Kidney (tissue), 14 donors: ENCODE results near the gene GPR85. TPM values are rescaled to one million over a fixed set of nuclear protein-coding genes. Genes with fewer than 3 reads are reported as not detected.

Experiments
- DNase-seq, 5 donors: peaks; one replicate each; pipeline ENCODE4 v3.0.0-alpha.2; 2013 to 2020
- FAIRE-seq: peaks from 2 replicates; lab custom pipeline; 2012; peaks lifted over from hg19 to GRCh38; lab: Jason Lieb, UNC
- H3K27ac ChIP-seq, 2 donors: one replicate each; pipeline ENCODE4 v1.7.0; 2013; ENCODE audit warnings: low read depth in 2 of 2, low read length in 2 of 2, inconsistent platforms in 1 of 2
- H3K27me3 ChIP-seq: one replicate; pipeline ENCODE4 v1.7.1; 2013; ENCODE audit warnings: low read length, inconsistent platforms; ENCODE audit not compliant: control insufficient read depth, insufficient read depth
- H3K36me3 ChIP-seq, 3 donors: one replicate each; pipeline versions ENCODE4 v1.7.0 to v1.7.1; 2013; ENCODE audit warnings: low read length in 3 of 3, control low read depth in 1 of 3, inconsistent platforms in 1 of 3; ENCODE audit not compliant: insufficient read depth in 3 of 3, control insufficient read depth in 2 of 3
- H3K4me1 ChIP-seq, 3 donors: one replicate each; pipeline versions ENCODE4 v1.7.0 to v1.7.1; 2013; ENCODE audit warnings: low read length in 3 of 3, inconsistent platforms in 1 of 3, low read depth in 1 of 3; ENCODE audit not compliant: control insufficient read depth in 2 of 3, insufficient read depth in 2 of 3
- H3K4me3 ChIP-seq, 3 donors: one replicate each; pipeline versions ENCODE4 v1.7.0 to v1.8.1; 2013; ENCODE audit warnings: low read length in 3 of 3, control low read depth in 1 of 3, inconsistent platforms in 1 of 3
- H3K9ac ChIP-seq, 3 donors: one replicate each; pipeline versions ENCODE4 v1.7.0 to v1.7.1; 2013; ENCODE audit warnings: low read length in 3 of 3, control low read depth in 1 of 3, inconsistent platforms in 1 of 3
- H3K9me3 ChIP-seq, 3 donors: one replicate each; pipeline versions ENCODE4 v1.7.0 to v1.7.1; 2013; ENCODE audit warnings: low read length in 3 of 3, control low read depth in 1 of 3, inconsistent platforms in 1 of 3; ENCODE audit not compliant: control insufficient read depth in 2 of 3, insufficient read depth in 1 of 3
- CTCF ChIP-seq: IDR thresholded peaks from 3 replicates; pipeline ENCODE4 v1.5.1; 2012; ENCODE audit warnings: mild to moderate bottlenecking, moderate library complexity, borderline replicate concordance; ENCODE audit not compliant: insufficient read depth; ENCODE audit errors: extremely low read depth
- intact Hi-C: fragments of 100-400 bp; cut with DNase I; formaldehyde crosslinking; loops from one replicate; pipeline ENCODE4 v1.11.1; 2022
- polyA plus RNA-seq: library from polyadenylated mRNA; stranded (reverse); fragments of 350-450 nt; fragmentation: Illumina TruSeq; extraction: RNeasy Lipid Tissue Mini Kit (QIAGEN cat#74804); gene quantifications from one replicate; pipeline ENCODE4 v1.2.3, GENCODE V29; 2014; ENCODE audit warnings: low read depth, low replicate concordance; ENCODE audit not compliant: insufficient read depth
- total RNA-seq: library from RNA; stranded (reverse); fragmentation: NEBNext Ultra II Directional; extraction: Animal tissue kit (Norgen Biotek cat#: 25700); gene quantifications from one replicate; pipeline ENCODE4 v1.2.1, GENCODE V29; 2021
- donor health status: control.
- donor health status: control.
- donor health status: control.
- donor health status: control.
- donor health status: control.
- donor health status: DM: yes; HTN: yes; CAD: no.
- donor health status: Normal renal cell carcinoma (clear cell type).

The GPR85 gene
- total and polyA plus RNA-seq, 2 donors from 2014 or later: 0.31 to 0.65 TPM

GRCh38 chr7:113083816-113084495, 2.7 kb downstream of the GPR85 start:
- Histone ChIP-seq H3K36me3 (no peaks in the 10 kb centered on the region), H3K27me3 (no peaks in the 10 kb centered on the region), H3K27ac (no peak overlapping the region), H3K4me1 (peaks cover 0 to 6% (median 0%) of the 10 kb centered on the region in 3 donors), H3K4me3 (no peak overlapping the region), H3K9ac (no peak overlapping the region), H3K9me3 (no peaks in the 10 kb centered on the region)
- no peak for DNase-seq
- FAIRE-seq: no peak
- intact Hi-C loops: no loop called here
- TF ChIP-seq CTCF: no peak

DNA sequence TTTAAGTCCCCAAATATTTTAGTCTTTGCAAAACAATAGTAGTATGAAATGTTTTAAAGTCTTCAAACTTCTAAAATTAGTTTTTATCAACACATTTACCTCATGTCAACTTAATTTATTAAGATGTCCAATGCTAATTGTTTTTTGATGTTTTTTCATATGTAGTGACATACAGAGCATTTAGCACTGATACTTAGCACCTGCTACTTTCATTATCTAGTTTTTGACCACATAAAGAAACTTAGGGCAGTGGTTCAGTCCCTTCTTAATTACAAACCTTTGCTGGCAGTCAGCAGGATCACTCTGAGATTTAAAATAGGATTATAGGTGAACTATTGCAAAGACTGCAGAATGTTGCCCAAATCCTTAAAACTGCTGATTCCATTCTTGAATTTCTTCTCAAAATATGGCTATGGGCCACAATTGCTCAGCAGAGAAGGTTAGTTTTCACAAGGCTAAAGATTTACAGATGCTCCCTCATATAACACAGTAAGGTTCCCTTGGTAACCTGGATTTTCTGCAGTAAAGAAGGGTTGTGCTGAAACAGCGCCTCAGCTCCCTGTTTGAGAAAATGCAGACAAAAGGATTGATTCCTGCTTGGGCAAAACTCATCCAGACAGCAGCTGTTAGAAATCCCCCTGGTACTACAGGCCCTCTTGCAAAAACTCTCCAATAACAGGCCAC, 3.4 kb downstream of the GPR85 start:
- no peaks in the 10 kb centered on the region for H3K27me3 ChIP-seq
- no peak overlapping the region for H3K27ac ChIP-seq
- no peaks in the 10 kb centered on the region for H3K36me3 ChIP-seq
- intact Hi-C loops: no loop called here
- no peak overlapping the region for H3K9ac ChIP-seq
- peaks cover 0 to 6% (median 0%) of the 10 kb centered on the region in 3 donors for H3K4me1 ChIP-seq
- no peaks in the 10 kb centered on the region for H3K9me3 ChIP-seq
- TF ChIP-seq CTCF: no peak
- FAIRE-seq (no peak), DNase-seq (peak in 2 of 5 donors; percentile 21 to 23)
- no peak overlapping the region for H3K4me3 ChIP-seq

GRCh38 chr7:113078331-113078730, 8.3 kb downstream of the GPR85 start:
- no peak for FAIRE-seq
- DNase-seq: no peak
- no peak overlapping the region for H3K27ac ChIP-seq
- intact Hi-C loops: no loop called here
- no peak overlapping the region for H3K4me3 ChIP-seq
- H3K9ac ChIP-seq: no peak overlapping the region
- H3K27me3 ChIP-seq: no peaks in the 10 kb centered on the region
- TF ChIP-seq CTCF: no peak
- no peaks in the 10 kb centered on the region for H3K36me3 ChIP-seq
- no peaks in the 10 kb centered on the region for H3K9me3 ChIP-seq
- H3K4me1 ChIP-seq: no peaks in the 10 kb centered on the region
